HepG2 (cell line): ENCODE data around the gene CCT5. TPM values are rescaled to one million over a fixed set of nuclear protein-coding genes. Genes with fewer than 3 reads are reported as not detected.
A peak's percentile ranks its signal among the peaks of the same experiment; 100 is the strongest.

ENCODE experiments used
- ADNP ChIP-seq: sonication (generic); formaldehyde crosslinking; IDR thresholded peaks from 2 replicates; pipeline ENCODE4 v1.4.0; 2020; ENCODE audit warnings: missing genetic modification reagents
- AHDC1 ChIP-seq: sonication (generic); formaldehyde crosslinking; IDR thresholded peaks from 2 replicates; pipeline ENCODE4 v1.5.1; 2020; ENCODE audit warnings: mild to moderate bottlenecking, missing genetic modification reagents, borderline replicate concordance
- CEBPB ChIP-seq: IDR thresholded peaks from 2 replicates; pipeline ENCODE4 v1.6.1; 2011; ENCODE audit warnings: low read depth, low read length, improper control_type of control experiment, borderline replicate concordance
- DZIP1 ChIP-seq: sonication (generic); formaldehyde crosslinking; IDR thresholded peaks from 2 replicates; pipeline ENCODE4 v1.5.0; 2020; ENCODE audit warnings: mild to moderate bottlenecking, missing genetic modification reagents
- GATA4 ChIP-seq: sonication (generic); IDR thresholded peaks from 2 replicates; pipeline ENCODE4 v1.6.1; 2016; ENCODE audit warnings: antibody characterized with exemption, low read depth, borderline replicate concordance
- HOXA9 ChIP-seq: sonication (generic); formaldehyde crosslinking; IDR thresholded peaks from 2 replicates; pipeline ENCODE4 v1.8.1; 2022; ENCODE audit warnings: missing genetic modification reagents, mild to moderate bottlenecking, moderate library complexity, borderline replicate concordance
- KDM5B ChIP-seq: sonication (generic); formaldehyde crosslinking; IDR thresholded peaks from 2 replicates; pipeline ENCODE4 v1.4.0; 2020; ENCODE audit warnings: missing genetic modification reagents, mild to moderate bottlenecking, borderline replicate concordance
- KMT2B ChIP-seq: IDR thresholded peaks from 2 replicates; pipeline ENCODE4 v1.6.1; 2016; ENCODE audit warnings: missing genetic modification reagents, missing compliant biosample characterization
- NKX3-1 ChIP-seq: sonication (generic); formaldehyde crosslinking; IDR thresholded peaks from 2 replicates; pipeline ENCODE4 v1.5.0; 2020; ENCODE audit warnings: missing genetic modification reagents
- PCBP2 ChIP-seq: fragments of 200-400 bp; formaldehyde crosslinking; optimal IDR thresholded peaks from 2 replicates; pipeline ENCODE3; 2018; ENCODE audit warnings: low read length, low read depth; ENCODE audit not compliant: poor library complexity, severe bottlenecking
- PHF5A ChIP-seq: IDR thresholded peaks from one replicate; pipeline ENCODE4 v1.6.1; 2018; ENCODE audit warnings: low read depth, missing genetic modification reagents; ENCODE audit not compliant: unreplicated experiment
- SKI ChIP-seq: fragments of 450-650 bp; IDR thresholded peaks from one replicate; pipeline ENCODE4 v1.6.1; 2018; ENCODE audit warnings: mild to moderate bottlenecking; ENCODE audit not compliant: partially characterized antibody
- SNAPC2 ChIP-seq: sonication (generic); formaldehyde crosslinking; IDR thresholded peaks from 2 replicates; pipeline ENCODE4 v1.8.1; 2022; ENCODE audit warnings: mild to moderate bottlenecking, missing genetic modification reagents
- SUZ12 ChIP-seq: fragments of 150-350 bp; IDR thresholded peaks from 2 replicates; pipeline ENCODE4 v1.6.1; 2014; ENCODE audit warnings: low read depth, low read length
- TEAD3 ChIP-seq: optimal IDR thresholded peaks from 2 replicates; pipeline ENCODE3; 2016; ENCODE audit warnings: borderline replicate concordance
- ZNF24 ChIP-seq: fragments of 450-650 bp; IDR thresholded peaks from 2 replicates; pipeline ENCODE4 v1.6.1; 2017; ENCODE audit warnings: antibody characterized with exemption, mild to moderate bottlenecking
- ZNF263 ChIP-seq: sonication (generic); formaldehyde crosslinking; IDR thresholded peaks from 2 replicates; pipeline ENCODE4 v1.4.0; 2020; ENCODE audit warnings: missing genetic modification reagents
- ZNF329 ChIP-seq: sonication (generic); formaldehyde crosslinking; IDR thresholded peaks from 2 replicates; pipeline ENCODE4 v1.9.0; 2021; ENCODE audit warnings: low read depth, mild to moderate bottlenecking, missing genetic modification reagents
- ZNF335 ChIP-seq: sonication (generic); formaldehyde crosslinking; IDR thresholded peaks from 2 replicates; pipeline ENCODE4 v1.4.0; 2020; ENCODE audit warnings: missing genetic modification reagents
- ZNF557 ChIP-seq: sonication (generic); formaldehyde crosslinking; IDR thresholded peaks from 2 replicates; pipeline ENCODE4 v1.4.0; 2020; ENCODE audit warnings: missing genetic modification reagents
- ZNF570 ChIP-seq: sonication (generic); formaldehyde crosslinking; IDR thresholded peaks from 2 replicates; pipeline ENCODE4 v1.4.0; 2020; ENCODE audit warnings: mild to moderate bottlenecking, missing genetic modification reagents, borderline replicate concordance
- polyA plus RNA-seq, 8 experiments: library from polyadenylated mRNA; depleted of rRNA in 3 of 8; stranded (reverse) in 7 of 8; unstranded in 1 of 8; fragments of >200 nt; fragmentation: Illumina TruSeq in 4 of 8; extraction: Trizol in 4 of 8; gene quantifications; 2 replicates each; pipeline versions ENCODE4 v1.2.1 to v1.2.3, GENCODE V29; 2011 to 2016; ENCODE audit warnings: low read depth in 4 of 8, missing spikeins in 1 of 8, mixed read lengths in 1 of 8; ENCODE audit not compliant: insufficient read depth in 1 of 8
- total RNA-seq, 5 experiments: library from RNA; depleted of rRNA; stranded (reverse); fragments of >200 nt; fragmentation: Illumina TruSeq; extraction: Trizol; gene quantifications; 2 replicates each; pipeline ENCODE4 v1.2.3, GENCODE V29; 2016; ENCODE audit warnings: low read depth in 1 of 5

The CCT5 gene
- total and polyA plus RNA-seq, 2 of the 13 experiments (the other 11 are each of a cell fraction or from before 2014, with no cell fraction given) = 319 to 708 TPM

GRCh38 chr5:10307206-10308148 lies 57.4 kb downstream of the CCT5 start, which contains the start of gene CMBL (continued):
- TF ChIP-seq ZNF570 (CRISPR knock-in tag) (no peak), PCBP2 (no peak), DZIP1 (CRISPR knock-in tag) (no peak), PHF5A (CRISPR knock-in tag) (peak; percentile 37), SUZ12 (no peak), ZNF335 (CRISPR knock-in tag) (no peak), KMT2B (peak; percentile 80), ZNF24 (no peak), TEAD3 (peak; percentile 33), NKX3-1 (CRISPR knock-in tag) (no peak), ZNF263 (CRISPR knock-in tag) (peak; percentile 60; the same call in 1 of the 2 replicates), SKI (no peak), ADNP (CRISPR knock-in tag) (no peak), ZNF557 (CRISPR knock-in tag) (peak; percentile 57; the same call in 1 of the 2 replicates), SNAPC2 (CRISPR knock-in tag) (no peak), CEBPB (no peak), ZNF329 (CRISPR knock-in tag) (no peak), HOXA9 (CRISPR knock-in tag) (peak; percentile 68; the same call in 1 of the 2 replicates), GATA4 (no peak), KDM5B (CRISPR knock-in tag) (0 out of 2 replicates have a peak, but pooled peaks have one; percentile 69), AHDC1 (CRISPR knock-in tag) (no peak)
